Common myeloid progenitor, CD34-positive (primary cell): ENCODE data around the gene FUBP3.

Experiments used
- CTCF ChIA-PET: fragments of 350-600 bp; sonication (Branson Sonifier 250); formaldehyde crosslinking; loops from one replicate; lab custom pipeline; 2021; ENCODE audit warnings: antibody characterized with exemption; lab: Charles Lee
- POLR2A ChIA-PET: fragments of 350-600 bp; sonication (Branson Sonifier 250); formaldehyde crosslinking; loops from one replicate; lab custom pipeline; 2021; ENCODE audit warnings: antibody characterized with exemption; lab: Charles Lee
- DNase-seq, 3 donors: peaks; one replicate each; pipeline versions ENCODE4 v3.0.0 to v3.0.0-alpha.2; 2013
- H3K27ac ChIP-seq, 2 experiments: 1 replicate in 1 of 2; 2 replicates in 1 of 2; pipeline ENCODE4 v1.7.0; 2013; ENCODE audit warnings: inconsistent platforms in 2 of 2, low read length in 2 of 2, mild to moderate bottlenecking in 2 of 2, low read depth in 1 of 2, moderate library complexity in 1 of 2; ENCODE audit not compliant: severe bottlenecking in 2 of 2, insufficient read depth in 1 of 2, poor library complexity in 1 of 2
- H3K27me3 ChIP-seq, 5 experiments: replicated peaks in 2 of 5; 1 replicate in 3 of 5; 2 replicates in 2 of 5; pipeline versions ENCODE4 v1.6.1 to v1.7.0; 2013; ENCODE audit warnings: low read length in 4 of 5, mild to moderate bottlenecking in 2 of 5, moderate library complexity in 2 of 5, inconsistent platforms in 1 of 5; ENCODE audit not compliant: insufficient read depth in 5 of 5, control insufficient read depth in 4 of 5
- H3K36me3 ChIP-seq, 4 experiments: 1 replicate in 2 of 4; 2 replicates in 2 of 4; pipeline versions ENCODE4 v1.6.1 to v1.7.0; 2013; ENCODE audit warnings: low read length in 3 of 4, control low read depth in 1 of 4, mild to moderate bottlenecking in 1 of 4; ENCODE audit not compliant: control insufficient read depth in 4 of 4, insufficient read depth in 4 of 4
- H3K4me1 ChIP-seq, 4 experiments: 1 replicate in 3 of 4; 2 replicates in 1 of 4; pipeline versions ENCODE4 v1.6.1 to v1.7.1; 2013; ENCODE audit warnings: low read length in 3 of 4, mild to moderate bottlenecking in 3 of 4, control low read depth in 1 of 4, inconsistent platforms in 1 of 4, moderate library complexity in 1 of 4; ENCODE audit not compliant: control insufficient read depth in 4 of 4, insufficient read depth in 4 of 4; ENCODE audit errors: control extremely low read depth in 1 of 4
- H3K4me3 ChIP-seq, 7 experiments: 1 replicate in 4 of 7; 2 replicates in 3 of 7; pipeline versions ENCODE4 v1.5.1 to v1.7.0; 2013; ENCODE audit warnings: mild to moderate bottlenecking in 7 of 7, low read length in 6 of 7, moderate library complexity in 6 of 7, inconsistent platforms in 2 of 7, low read depth in 2 of 7, control low read depth in 1 of 7; ENCODE audit not compliant: insufficient read depth in 4 of 7, control insufficient read depth in 1 of 7; ENCODE audit errors: extremely low read depth in 1 of 7
- H3K9me3 ChIP-seq, 5 experiments: 1 replicate in 4 of 5; 2 replicates in 1 of 5; pipeline versions ENCODE4 v1.6.1 to v1.7.1; 2013; ENCODE audit warnings: low read length in 4 of 5, mild to moderate bottlenecking in 2 of 5, inconsistent platforms in 1 of 5, low read depth in 1 of 5, moderate library complexity in 1 of 5; ENCODE audit not compliant: control insufficient read depth in 4 of 5, insufficient read depth in 2 of 5; ENCODE audit errors: control extremely low read depth in 1 of 5
- WGBS: methylation state at CpG from one replicate; pipeline ENCODE4 v1.1.5; 2013; ENCODE audit not compliant: insufficient coverage; 5-methylcytosine and 5-hydroxymethylcytosine counted together

Gene FUBP3

GRCh38 chr9:130604295-130604694 is 24.9 kb downstream of the FUBP3 start:
- H3K27ac ChIP-seq: no peak overlapping the region
- ChIA-PET CTCF (interaction anchor here (0.9 kb wide), 1 partner anchor 78 kb away, joined by 3 read pairs; no protein-coding TSS in a partner anchor), POLR2A (no interaction called here)
- H3K27me3 ChIP-seq: no peaks in the 10 kb centered on the region
- DNase-seq: no peak
- no peaks in the 10 kb centered on the region for H3K4me1 ChIP-seq
- H3K36me3 ChIP-seq: peaks cover 2 to 61% (median 22%) of the 10 kb centered on the region in 4 experiments
- no peak overlapping the region for H3K4me3 ChIP-seq
- 90% methylated on average over 3 of the region's 3 CpGs for WGBS
- no peaks in the 10 kb centered on the region for H3K9me3 ChIP-seq

- Histone ChIP-seq H3K4me1 (no peaks in the 10 kb centered on the region), H3K4me3 (no peak overlapping the region), H3K27me3 (no peaks in the 10 kb centered on the region), H3K36me3 (peaks cover 2 to 53% (median 19%) of the 10 kb centered on the region in 4 experiments), H3K27ac (no peak overlapping the region), H3K9me3 (no peaks in the 10 kb centered on the region)
- ChIA-PET POLR2A (interaction anchor here (0.7 kb wide), 1 partner anchor 11 kb away, joined by 3 read pairs; no protein-coding TSS in a partner anchor), CTCF (no interaction called here)
- WGBS: 100% methylated on average over 6 of the region's 8 CpGs
- DNase-seq: no peak
Measured at GRCh38 chr9:130606887-130607600, 27.7 kb downstream of the FUBP3 start.

- no peak for DNase-seq
- H3K4me1 ChIP-seq: no peaks in the 10 kb centered on the region
- 93% methylated on average over 9 of the region's 10 CpGs for WGBS
Measured at GRCh38 chr9:130607640-130608420, 28.5 kb downstream of the FUBP3 start.

GRCh38 chr9:130608554-130609134 is 29.3 kb downstream of the FUBP3 start:
- H3K27me3 ChIP-seq: no peaks in the 10 kb centered on the region
- DNase-seq: no peak
- ChIA-PET POLR2A (no interaction called here), CTCF (no interaction called here)
- H3K27ac ChIP-seq: no peak overlapping the region
- H3K4me1 ChIP-seq: no peaks in the 10 kb centered on the region
- no peak overlapping the region for H3K4me3 ChIP-seq
- H3K36me3 ChIP-seq: peaks cover 7 to 56% (median 27%) of the 10 kb centered on the region in 4 experiments
- no peaks in the 10 kb centered on the region for H3K9me3 ChIP-seq
- 82% methylated on average over 3 of the region's 6 CpGs for WGBS

More at GRCh38 chr9:130607640-130608420, 28.5 kb downstream of the FUBP3 start:
- Histone ChIP-seq H3K36me3 (peaks cover 3 to 53% (median 22%) of the 10 kb centered on the region in 4 experiments), H3K27me3 (no peaks in the 10 kb centered on the region), H3K9me3 (no peaks in the 10 kb centered on the region), H3K27ac (no peak overlapping the region), H3K4me3 (no peak overlapping the region)
- ChIA-PET POLR2A (interaction anchor here (0.5 kb wide), 1 partner anchor 86 kb away, joined by 3 read pairs; the partner anchor contains the start of gene EXOSC2), CTCF (no interaction called here)

GRCh38 chr9:130609163-130609562 is 29.8 kb downstream of the FUBP3 start:
- no peak for DNase-seq
- no peaks in the 10 kb centered on the region for H3K27me3 ChIP-seq
- no peak overlapping the region for H3K4me3 ChIP-seq
- CTCF ChIA-PET: no interaction called here
- peaks cover 9 to 57% (median 33%) of the 10 kb centered on the region in 4 experiments for H3K36me3 ChIP-seq
- POLR2A ChIA-PET: no interaction called here
- H3K27ac ChIP-seq: no peak overlapping the region
- H3K4me1 ChIP-seq: no peaks in the 10 kb centered on the region
- no peaks in the 10 kb centered on the region for H3K9me3 ChIP-seq
- WGBS: 100% methylated on average over 2 of the region's 9 CpGs

GRCh38 chr9:130610862-130611707 is 31.7 kb downstream of the FUBP3 start:
- ChIA-PET POLR2A (interaction anchor here (0.5 kb wide), 1 partner anchor 120 kb away, joined by 3 read pairs; no protein-coding TSS in a partner anchor), CTCF (interaction anchor here (0.6 kb wide), 1 partner anchor 12 kb away, joined by 3 read pairs; no protein-coding TSS in a partner anchor)
- peaks cover 16 to 70% (median 50%) of the 10 kb centered on the region in 4 experiments for H3K36me3 ChIP-seq
- 100% methylated on average over 7 of the region's 8 CpGs for WGBS
- H3K4me3 ChIP-seq: no peak overlapping the region
- DNase-seq: no peak
- no peak overlapping the region for H3K27ac ChIP-seq
- H3K9me3 ChIP-seq: no peaks in the 10 kb centered on the region
- no peaks in the 10 kb centered on the region for H3K27me3 ChIP-seq
- H3K4me1 ChIP-seq: no peaks in the 10 kb centered on the region
